HepG2 (cell line): Measurements from ENCODE around the gene PSMB8. TPM values are rescaled to one million over a fixed set of nuclear protein-coding genes. Genes with fewer than 3 reads are reported as not detected.

Experiments used
- DRAP1 ChIP-seq: IDR thresholded peaks from 2 replicates; pipeline ENCODE4 v1.6.1; 2016; ENCODE audit warnings: missing genetic modification reagents, missing compliant biosample characterization
- E2F1 ChIP-seq: sonication (generic); formaldehyde crosslinking; IDR thresholded peaks from 2 replicates; pipeline ENCODE4 v1.5.0; 2020; ENCODE audit warnings: missing genetic modification reagents
- GTF2F1 ChIP-seq: fragments of 150-350 bp; IDR thresholded peaks from 2 replicates; pipeline ENCODE4 v1.6.1; 2014; ENCODE audit warnings: low read length
- KLF16 ChIP-seq, 2 experiments: sonication (generic) in 1 of 2; formaldehyde crosslinking in 1 of 2; IDR thresholded peaks; 2 replicates each; pipeline versions ENCODE4 v1.6.1 to v1.8.0; 2016 to 2023; ENCODE audit warnings: missing genetic modification reagents in 2 of 2, missing compliant biosample characterization in 1 of 2
- MED1 ChIP-seq: sonication (generic); formaldehyde crosslinking; IDR thresholded peaks from 2 replicates; pipeline ENCODE4 v1.4.0; 2020; ENCODE audit warnings: missing genetic modification reagents
- RBAK ChIP-seq: sonication (generic); formaldehyde crosslinking; IDR thresholded peaks from 2 replicates; pipeline ENCODE4 v1.5.1; 2020; ENCODE audit warnings: mild to moderate bottlenecking, missing genetic modification reagents
- RFXANK ChIP-seq: IDR thresholded peaks from 2 replicates; pipeline ENCODE4 v1.6.1; 2016
- SAP130 ChIP-seq: IDR thresholded peaks from 2 replicates; pipeline ENCODE4 v1.6.1; 2016; ENCODE audit warnings: low read depth
- SMARCC2 ChIP-seq: fragments of 450-650 bp; IDR thresholded peaks from 2 replicates; pipeline ENCODE4 v1.6.1; 2017; ENCODE audit warnings: antibody characterized with exemption, mild to moderate bottlenecking
- SP140L ChIP-seq: sonication (generic); formaldehyde crosslinking; IDR thresholded peaks from 2 replicates; pipeline ENCODE4 v1.4.0; 2020; ENCODE audit warnings: missing genetic modification reagents, borderline replicate concordance
- SSRP1 ChIP-seq: IDR thresholded peaks from 2 replicates; pipeline ENCODE4 v1.6.1; 2016; ENCODE audit warnings: control low read depth
- XRCC5 ChIP-seq: fragments of 200-400 bp; formaldehyde crosslinking; optimal IDR thresholded peaks from 2 replicates; pipeline ENCODE3; 2017; ENCODE audit warnings: mild to moderate bottlenecking, low read length
- ZBTB39 ChIP-seq: sonication (generic); formaldehyde crosslinking; IDR thresholded peaks from 2 replicates; pipeline ENCODE4 v1.5.0; 2020; ENCODE audit warnings: missing genetic modification reagents
- ZFP36L2 ChIP-seq: sonication (generic); formaldehyde crosslinking; IDR thresholded peaks from 2 replicates; pipeline ENCODE4 v1.4.0; 2020; ENCODE audit warnings: missing genetic modification reagents
- ZNF234 ChIP-seq: sonication (generic); formaldehyde crosslinking; conservative IDR thresholded peaks from 2 replicates; pipeline ENCODE4 v1.5.1; 2020; ENCODE audit warnings: mild to moderate bottlenecking, missing genetic modification reagents
- ZNF274 ChIP-seq: sonication (generic); formaldehyde crosslinking; IDR thresholded peaks from 2 replicates; pipeline ENCODE4 v1.5.1; 2020; ENCODE audit warnings: mild to moderate bottlenecking, missing genetic modification reagents
- ZNF546 ChIP-seq: sonication (generic); formaldehyde crosslinking; conservative IDR thresholded peaks from 2 replicates; pipeline ENCODE4 v1.8.1; 2023; ENCODE audit warnings: mild to moderate bottlenecking, missing genetic modification reagents
- ZNF557 ChIP-seq: sonication (generic); formaldehyde crosslinking; IDR thresholded peaks from 2 replicates; pipeline ENCODE4 v1.4.0; 2020; ENCODE audit warnings: missing genetic modification reagents
- ZNF660 ChIP-seq: sonication (generic); formaldehyde crosslinking; IDR thresholded peaks from 2 replicates; pipeline ENCODE4 v1.5.1; 2020; ENCODE audit warnings: mild to moderate bottlenecking, low read depth, missing genetic modification reagents, borderline replicate concordance
- ZNF747 ChIP-seq: sonication (generic); formaldehyde crosslinking; IDR thresholded peaks from 2 replicates; pipeline ENCODE4 v1.8.1; 2023; ENCODE audit warnings: missing genetic modification reagents, mild to moderate bottlenecking, borderline replicate concordance
- polyA plus RNA-seq, 8 experiments: library from polyadenylated mRNA; depleted of rRNA in 3 of 8; stranded (reverse) in 7 of 8; unstranded in 1 of 8; fragments of >200 nt; fragmentation: Illumina TruSeq in 4 of 8; extraction: Trizol in 4 of 8; gene quantifications; 2 replicates each; pipeline versions ENCODE4 v1.2.1 to v1.2.3, GENCODE V29; 2011 to 2016; ENCODE audit warnings: low read depth in 4 of 8, missing spikeins in 1 of 8, mixed read lengths in 1 of 8; ENCODE audit not compliant: insufficient read depth in 1 of 8
- total RNA-seq, 5 experiments: library from RNA; depleted of rRNA; stranded (reverse); fragments of >200 nt; fragmentation: Illumina TruSeq; extraction: Trizol; gene quantifications; 2 replicates each; pipeline ENCODE4 v1.2.3, GENCODE V29; 2016; ENCODE audit warnings: low read depth in 1 of 5
- TF ChIP-seq, protein P1 (sequence below): sonication (generic); IDR thresholded peaks from 2 replicates; pipeline ENCODE4 v1.6.1; 2016; ENCODE audit warnings: low read depth, borderline replicate concordance
- TF ChIP-seq, protein P2 (sequence below): sonication (generic); formaldehyde crosslinking; IDR thresholded peaks from 2 replicates; pipeline ENCODE4 v1.8.0; 2022; ENCODE audit warnings: missing genetic modification reagents, mild to moderate bottlenecking, inconsistent platforms, borderline replicate concordance
- TF ChIP-seq, protein P3 (sequence below): sonication (generic); formaldehyde crosslinking; conservative IDR thresholded peaks from 2 replicates; pipeline ENCODE4 v1.5.0; 2020; ENCODE audit warnings: missing genetic modification reagents

PSMB8 gene
- total and polyA plus RNA-seq, 2 of the 13 experiments (the other 11 are each of a cell fraction or from before 2014, with no cell fraction given): 30.7 to 64.7 TPM

- TF ChIP-seq, protein P1, sequence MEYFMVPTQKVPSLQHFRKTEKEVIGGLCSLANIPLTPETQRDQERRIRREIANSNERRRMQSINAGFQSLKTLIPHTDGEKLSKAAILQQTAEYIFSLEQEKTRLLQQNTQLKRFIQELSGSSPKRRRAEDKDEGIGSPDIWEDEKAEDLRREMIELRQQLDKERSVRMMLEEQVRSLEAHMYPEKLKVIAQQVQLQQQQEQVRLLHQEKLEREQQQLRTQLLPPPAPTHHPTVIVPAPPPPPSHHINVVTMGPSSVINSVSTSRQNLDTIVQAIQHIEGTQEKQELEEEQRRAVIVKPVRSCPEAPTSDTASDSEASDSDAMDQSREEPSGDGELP: peak; percentile 29; the same call in 1 of the 2 replicates
- TF ChIP-seq MED1 (CRISPR knock-in tag) (peak; percentile 84), SAP130 (peak; percentile 95), SSRP1 (CRISPR knock-in tag) (no peak), SP140L (CRISPR knock-in tag) (no peak), SMARCC2 (no peak), XRCC5 (peak; percentile 90), ZFP36L2 (CRISPR knock-in tag) (0 out of 2 replicates have a peak, but pooled peaks have one; percentile 21), GTF2F1 (no peak), ZNF660 (CRISPR knock-in tag) (no peak), DRAP1 (CRISPR knock-in tag) (peak; percentile 63; the same call in 1 of the 2 replicates), ZNF234 (CRISPR knock-in tag) (no peak), ZNF557 (CRISPR knock-in tag) (no peak), RBAK (CRISPR knock-in tag) (0 out of 2 replicates have a peak, but pooled peaks have one; percentile 17), E2F1 (peak; percentile 48), KLF16 (CRISPR knock-in tag; IDR thresholded peaks at IDR 0.05) (peak in 1 of 2 experiments; percentile 91; a peak in 2 of 4 replicates), RFXANK (CRISPR knock-in tag) (peak; percentile 100), ZNF274 (CRISPR knock-in tag) (no peak), ZNF546 (CRISPR knock-in tag) (no peak), ZBTB39 (no peak), ZNF747 (CRISPR knock-in tag) (no peak; the same call in 1 of the 2 replicates)
- TF ChIP-seq, protein P2, sequence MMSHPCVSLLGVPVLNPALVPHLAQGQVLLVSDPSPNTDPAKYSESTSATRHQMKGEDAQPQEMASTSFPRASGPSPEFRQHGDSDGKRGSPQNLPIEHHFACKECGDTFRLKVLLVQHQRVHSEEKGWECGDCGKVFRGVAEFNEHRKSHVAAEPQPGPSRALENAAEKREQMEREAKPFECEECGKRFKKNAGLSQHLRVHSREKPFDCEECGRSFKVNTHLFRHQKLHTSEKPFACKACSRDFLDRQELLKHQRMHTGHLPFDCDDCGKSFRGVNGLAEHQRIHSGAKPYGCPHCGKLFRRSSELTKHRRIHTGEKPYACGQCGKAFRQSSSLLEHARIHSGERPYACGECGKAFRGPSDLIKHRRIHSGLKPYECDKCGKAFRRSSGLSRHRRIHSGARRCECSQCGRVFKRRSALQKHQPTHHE (CRISPR knock-in tag): peak; percentile 83; the same call in 1 of the 2 replicates
- TF ChIP-seq, protein P3, sequence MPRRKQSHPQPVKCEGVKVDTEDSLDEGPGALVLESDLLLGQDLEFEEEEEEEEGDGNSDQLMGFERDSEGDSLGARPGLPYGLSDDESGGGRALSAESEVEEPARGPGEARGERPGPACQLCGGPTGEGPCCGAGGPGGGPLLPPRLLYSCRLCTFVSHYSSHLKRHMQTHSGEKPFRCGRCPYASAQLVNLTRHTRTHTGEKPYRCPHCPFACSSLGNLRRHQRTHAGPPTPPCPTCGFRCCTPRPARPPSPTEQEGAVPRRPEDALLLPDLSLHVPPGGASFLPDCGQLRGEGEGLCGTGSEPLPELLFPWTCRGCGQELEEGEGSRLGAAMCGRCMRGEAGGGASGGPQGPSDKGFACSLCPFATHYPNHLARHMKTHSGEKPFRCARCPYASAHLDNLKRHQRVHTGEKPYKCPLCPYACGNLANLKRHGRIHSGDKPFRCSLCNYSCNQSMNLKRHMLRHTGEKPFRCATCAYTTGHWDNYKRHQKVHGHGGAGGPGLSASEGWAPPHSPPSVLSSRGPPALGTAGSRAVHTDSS (CRISPR knock-in tag): no peak
These were observed 9.9 kb upstream of the PSMB8 start, which contains the start of the genes PSMB9 and TAP1 (continued) for GRCh38 chr6:32853541-32854375.
